Large intestine (tissue), 3 donors: ENCODE results near the gene SUSD1. TPM values are rescaled to one million over a fixed set of nuclear protein-coding genes. Genes with fewer than 3 reads are reported as not detected.

Source experiments
- DNase-seq, 2 donors: peaks; one replicate each; pipeline versions ENCODE4 v3.0.0 to v3.0.0-alpha.2; 2013
- H3K27ac ChIP-seq: one replicate; pipeline ENCODE4 v1.5.1; 2013; ENCODE audit warnings: low read length
- H3K27me3 ChIP-seq: 2 replicates; pipeline ENCODE4 v1.6.1; 2013; ENCODE audit warnings: low read length; ENCODE audit not compliant: control insufficient read depth, insufficient read depth
- H3K36me3 ChIP-seq: 2 replicates; pipeline ENCODE4 v1.6.1; 2013; ENCODE audit warnings: low read length; ENCODE audit not compliant: control insufficient read depth, insufficient read depth
- H3K4me1 ChIP-seq: one replicate; pipeline ENCODE4 v1.6.1; 2013; ENCODE audit warnings: low read length; ENCODE audit not compliant: control insufficient read depth, insufficient read depth
- H3K4me3 ChIP-seq: one replicate; pipeline ENCODE4 v1.5.1; 2013; ENCODE audit warnings: low read length
- H3K9me3 ChIP-seq: one replicate; pipeline ENCODE4 v1.6.1; 2013; ENCODE audit warnings: mild to moderate bottlenecking, low read depth, low read length, moderate library complexity; ENCODE audit not compliant: control insufficient read depth
- WGBS: methylation state at CpG from one replicate; pipeline ENCODE4 v1.1.5; 2013; ENCODE audit warnings: low lambda C conversion rate; ENCODE audit not compliant: insufficient coverage; 5-methylcytosine and 5-hydroxymethylcytosine counted together
- polyA plus RNA-seq: library from polyadenylated mRNA; unstranded; fragments of 120-200 nt; gene quantifications from one replicate; pipeline ENCODE4 v1.2.1, GENCODE V29; 2013

SUSD1 gene
- polyA plus RNA-seq, 1 donor: 28.4 TPM

DNA sequence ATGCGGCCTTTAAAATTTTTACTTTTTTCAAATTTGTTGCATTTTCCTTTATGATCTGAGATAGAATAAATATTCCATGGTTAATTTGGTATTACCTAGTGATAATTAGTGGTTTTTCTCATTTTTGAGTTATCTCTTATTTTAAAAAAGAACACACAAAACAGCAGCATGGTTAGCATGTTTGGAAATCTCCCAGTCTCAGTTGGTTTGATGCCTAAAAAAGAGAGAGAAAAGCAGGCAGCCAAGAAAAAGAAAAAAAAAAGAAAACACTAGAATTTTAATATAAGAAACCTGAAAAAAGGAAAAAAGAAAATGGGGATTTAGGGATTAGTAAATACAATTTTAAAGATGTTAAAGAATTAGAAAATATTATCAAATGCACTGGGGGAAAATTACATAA is 15.3 kb downstream of the SUSD1 start:
- 100% methylated on average over 1 of the region's 1 CpG for WGBS
- Histone ChIP-seq H3K9me3 (no peaks in the 10 kb centered on the region), H3K27ac (no peak overlapping the region), H3K4me1 (peaks cover 22% of the 10 kb centered on the region), H3K4me3 (no peak overlapping the region), H3K27me3 (no peaks in the 10 kb centered on the region), H3K36me3 (no peaks in the 10 kb centered on the region)
- no peak for DNase-seq

DNA sequence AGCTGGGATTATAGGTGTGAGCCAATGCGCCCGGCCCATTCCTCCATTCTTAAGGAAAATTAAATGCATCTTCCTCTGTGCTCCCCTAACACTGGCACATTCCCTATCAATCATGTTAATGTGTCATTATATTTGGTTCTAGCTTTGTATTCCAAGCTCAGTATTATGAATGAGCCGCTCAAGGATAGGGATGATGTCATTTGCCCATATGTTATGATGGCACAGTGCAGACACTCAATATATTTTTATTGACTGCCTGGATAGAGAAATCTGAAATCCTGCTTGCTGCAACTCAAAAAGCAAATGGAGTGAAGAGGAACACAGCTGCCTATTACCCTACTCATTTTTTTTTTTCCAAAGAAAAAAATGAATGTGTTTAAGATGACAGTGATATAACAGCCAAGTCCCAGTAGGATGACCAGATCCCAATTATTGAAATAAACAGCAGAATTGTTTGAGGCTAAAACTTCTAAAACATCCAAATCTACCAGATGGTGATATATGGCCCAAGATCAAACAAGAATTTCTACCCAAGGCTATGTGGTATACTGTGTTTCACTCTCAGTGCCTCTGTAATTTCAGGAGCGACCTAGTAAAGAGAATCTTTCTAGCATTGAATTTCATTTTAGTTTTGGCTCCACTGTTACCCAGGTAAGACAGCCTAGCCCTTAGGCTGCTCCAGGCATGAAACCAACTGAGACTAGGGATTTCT is 16.3 kb downstream of the SUSD1 start:
- Histone ChIP-seq H3K9me3 (no peaks in the 10 kb centered on the region), H3K4me3 (no peak overlapping the region), H3K36me3 (no peaks in the 10 kb centered on the region), H3K27ac (no peak overlapping the region), H3K4me1 (peaks cover 22% of the 10 kb centered on the region), H3K27me3 (no peaks in the 10 kb centered on the region)
- no peak for DNase-seq
- no CpG with 5 or more reads among the region's 4 CpGs for WGBS

DNA sequence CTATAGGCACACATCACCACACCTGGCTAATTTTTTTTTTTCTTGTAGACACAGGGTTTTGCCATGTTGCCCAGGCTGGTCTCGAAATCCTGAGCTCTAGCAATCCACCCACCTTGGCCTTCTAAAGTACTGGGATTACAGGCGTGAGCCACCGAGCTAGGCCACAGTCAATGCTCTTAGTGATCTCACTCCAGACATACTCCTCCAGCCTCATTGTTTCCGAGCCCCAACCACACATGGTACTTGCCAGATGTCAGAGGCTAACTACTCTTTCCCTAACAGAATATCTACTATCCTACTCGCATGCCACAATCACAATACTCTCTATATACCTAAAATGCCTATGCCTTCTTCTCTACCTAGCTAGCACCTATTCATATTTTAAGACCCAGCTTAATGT is 17.1 kb downstream of the SUSD1 start:
- H3K36me3 ChIP-seq: peaks cover 3% of the 10 kb centered on the region
- H3K4me1 ChIP-seq: peaks cover 17% of the 10 kb centered on the region
- H3K27ac ChIP-seq: no peak overlapping the region
- no peak overlapping the region for H3K4me3 ChIP-seq
- DNase-seq: no peak
- WGBS: 100% methylated on average over 2 of the region's 5 CpGs
- H3K27me3 ChIP-seq: no peaks in the 10 kb centered on the region
- H3K9me3 ChIP-seq: no peaks in the 10 kb centered on the region

DNA sequence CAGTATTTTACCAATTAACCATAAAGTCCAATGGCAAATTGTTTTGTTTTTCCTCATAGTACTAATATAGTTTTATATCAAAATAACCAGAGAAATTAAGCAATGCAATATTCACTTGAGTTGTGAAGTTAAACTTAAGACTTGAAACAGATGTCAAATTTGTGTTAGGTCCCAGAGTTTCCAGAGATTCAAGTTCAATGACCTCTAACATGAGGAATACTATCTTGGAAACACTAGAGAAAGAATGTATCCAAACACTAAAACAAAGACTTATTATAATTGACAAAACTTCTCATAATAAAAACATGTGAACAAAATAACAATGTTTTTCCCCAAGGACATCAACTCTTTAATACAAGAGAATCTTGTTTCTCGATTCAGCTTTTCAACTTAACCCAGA is 18.0 kb downstream of the SUSD1 start:
- Histone ChIP-seq H3K9me3 (no peaks in the 10 kb centered on the region), H3K27me3 (no peaks in the 10 kb centered on the region), H3K36me3 (peaks cover 5% of the 10 kb centered on the region), H3K4me1 (peaks cover 12% of the 10 kb centered on the region), H3K27ac (no peak overlapping the region), H3K4me3 (no peak overlapping the region)
- DNase-seq: no peak
- no CpG with 5 or more reads among the region's 1 CpG for WGBS

DNA sequence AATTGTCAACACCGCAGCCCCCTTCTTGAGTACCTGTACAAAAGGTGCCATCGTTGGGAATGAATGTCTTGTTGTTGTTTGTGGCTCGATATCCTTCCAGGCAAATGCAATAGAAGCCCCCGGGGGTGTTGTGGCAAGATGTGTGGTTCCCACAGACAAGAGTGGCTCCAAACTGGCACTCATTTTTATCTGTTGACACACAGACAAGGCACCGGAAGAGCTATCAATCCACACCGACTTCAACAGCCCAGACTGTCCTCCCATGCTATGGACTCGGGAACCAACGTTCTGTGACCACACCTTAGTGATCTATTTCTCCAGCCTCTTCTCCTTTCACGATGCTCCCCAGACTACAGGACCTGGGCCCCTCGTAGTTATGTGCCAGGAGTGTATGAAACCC is 25.9 kb downstream of the SUSD1 start:
- Histone ChIP-seq H3K36me3 (peaks cover 30% of the 10 kb centered on the region), H3K9me3 (no peaks in the 10 kb centered on the region), H3K4me1 (peaks cover 1% of the 10 kb centered on the region), H3K4me3 (no peak overlapping the region), H3K27ac (no peak overlapping the region), H3K27me3 (no peaks in the 10 kb centered on the region)
- WGBS: no CpG with 5 or more reads among the region's 10 CpGs
- no peak for DNase-seq

DNA sequence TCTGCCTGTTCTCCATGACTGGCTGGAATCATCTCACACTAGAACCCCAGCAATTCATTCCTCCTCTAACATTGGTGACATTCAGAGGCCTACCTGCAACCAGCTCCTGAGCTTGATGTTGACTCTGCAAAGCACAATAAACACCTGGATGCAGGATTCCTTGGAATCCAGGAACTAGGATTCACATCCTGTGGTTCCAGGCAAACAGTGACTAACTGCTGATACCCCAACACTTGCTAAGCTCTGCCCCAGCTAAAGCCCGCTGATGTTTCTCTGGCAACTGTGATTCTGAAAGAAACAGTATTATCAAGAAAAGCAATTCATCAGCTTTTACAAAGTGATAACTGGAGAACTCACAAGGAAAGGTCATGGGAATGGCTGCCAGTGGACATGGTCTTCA is 29.2 kb downstream of the SUSD1 start:
- Histone ChIP-seq H3K4me1 (no peaks in the 10 kb centered on the region), H3K27me3 (no peaks in the 10 kb centered on the region), H3K4me3 (no peak overlapping the region), H3K36me3 (peaks cover 33% of the 10 kb centered on the region), H3K9me3 (no peaks in the 10 kb centered on the region), H3K27ac (no peak overlapping the region)
- no peak for DNase-seq
- WGBS: no CpG with 5 or more reads among the region's 1 CpG

DNA sequence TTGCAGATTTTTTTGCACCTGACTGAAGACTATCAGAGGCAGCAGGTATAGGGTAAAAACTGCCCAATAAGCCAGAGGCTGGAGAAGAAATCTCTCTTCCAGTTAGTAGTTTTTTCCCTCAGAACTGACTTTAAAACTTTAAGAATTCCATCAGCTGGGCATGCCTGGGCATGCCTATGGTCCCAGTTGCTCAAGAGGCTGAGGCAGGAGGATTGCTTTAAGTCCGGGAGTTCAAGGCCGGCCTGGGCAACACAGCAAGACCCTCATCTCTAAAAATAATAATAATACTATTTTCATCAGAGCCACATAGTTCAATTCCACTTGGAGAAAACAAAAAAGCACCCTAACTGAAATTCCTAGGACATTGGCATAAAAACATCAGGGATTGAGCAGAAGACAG is 30.3 kb downstream of the SUSD1 start:
- no peak for DNase-seq
- Histone ChIP-seq H3K27me3 (no peaks in the 10 kb centered on the region), H3K4me1 (no peaks in the 10 kb centered on the region), H3K36me3 (peaks cover 34% of the 10 kb centered on the region), H3K9me3 (no peaks in the 10 kb centered on the region), H3K4me3 (no peak overlapping the region), H3K27ac (no peak overlapping the region)
- WGBS: no CpG with 5 or more reads among the region's 2 CpGs

DNA sequence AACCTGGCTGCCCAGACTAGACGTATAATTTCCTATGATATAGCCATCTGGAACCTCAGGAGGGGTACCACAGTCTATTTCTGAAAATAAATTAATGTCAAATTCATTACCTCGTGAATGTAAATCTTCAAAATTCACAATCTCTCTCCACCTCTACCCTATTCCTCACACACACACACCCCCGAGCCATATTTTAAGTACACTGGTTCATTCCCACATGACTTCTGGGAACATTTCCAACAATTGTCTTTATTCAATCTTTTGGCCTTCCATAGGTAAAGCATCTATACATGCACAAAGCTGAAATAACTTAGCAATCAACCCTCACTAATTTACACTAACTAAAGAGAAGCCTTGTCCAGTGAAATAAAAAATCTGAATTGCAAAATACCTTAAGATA is 32.7 kb downstream of the SUSD1 start:
- Histone ChIP-seq H3K36me3 (peaks cover 25% of the 10 kb centered on the region), H3K9me3 (no peaks in the 10 kb centered on the region), H3K27me3 (no peaks in the 10 kb centered on the region), H3K4me3 (no peak overlapping the region), H3K4me1 (no peaks in the 10 kb centered on the region), H3K27ac (no peak overlapping the region)
- WGBS: no CpG with 5 or more reads among the region's 3 CpGs
- no peak for DNase-seq

DNA sequence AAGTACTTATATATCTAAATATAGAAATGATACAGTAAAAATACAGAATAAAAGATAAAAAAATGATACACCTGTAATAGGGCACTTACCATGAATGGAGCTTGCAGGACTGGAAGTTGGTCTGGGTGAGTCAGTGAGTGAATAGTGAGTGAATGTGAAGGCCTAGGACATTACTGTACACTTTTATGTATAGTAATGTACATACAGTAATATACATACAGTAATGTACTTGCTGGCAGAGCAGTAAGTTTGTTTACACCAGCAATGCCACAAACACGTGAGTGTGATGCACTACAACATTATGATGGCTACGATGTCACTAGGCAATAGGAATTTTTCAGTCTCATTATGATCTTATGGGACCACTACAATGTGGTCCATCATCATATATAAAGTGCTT is 34.2 kb downstream of the SUSD1 start:
- WGBS: no CpG with 5 or more reads among the region's 2 CpGs

DNA sequence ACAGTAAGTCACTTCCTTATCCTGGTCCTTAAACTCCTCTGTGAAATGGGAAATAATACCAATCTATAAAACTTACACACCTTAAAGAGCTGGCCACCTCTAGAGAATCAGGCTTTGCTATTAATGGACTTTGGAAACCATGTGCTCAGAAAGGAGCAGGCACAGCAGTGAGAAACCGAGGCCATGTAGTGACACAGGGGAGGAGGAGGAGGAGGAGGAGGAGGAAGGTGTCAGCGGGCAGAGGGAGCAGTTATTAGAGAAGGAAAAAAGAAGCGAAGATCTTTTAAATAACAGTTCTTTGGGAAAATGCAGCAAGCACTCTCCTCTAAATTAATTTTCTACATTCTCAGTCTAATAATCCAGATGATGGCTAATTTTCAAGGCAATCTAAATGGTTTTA is 38.0 kb downstream of the SUSD1 start:
- Histone ChIP-seq H3K36me3 (peaks cover 19% of the 10 kb centered on the region), H3K9me3 (no peaks in the 10 kb centered on the region), H3K27me3 (no peaks in the 10 kb centered on the region), H3K27ac (no peak overlapping the region), H3K4me3 (no peak overlapping the region), H3K4me1 (no peaks in the 10 kb centered on the region)
- 86% methylated on average over 3 of the region's 3 CpGs for WGBS
- no peak for DNase-seq

More for the DNA sequence above, 34.2 kb downstream of the SUSD1 start:
- Histone ChIP-seq H3K27ac (no peak overlapping the region), H3K4me3 (no peak overlapping the region), H3K4me1 (no peaks in the 10 kb centered on the region), H3K36me3 (peaks cover 22% of the 10 kb centered on the region), H3K27me3 (no peaks in the 10 kb centered on the region), H3K9me3 (no peaks in the 10 kb centered on the region)
- no peak for DNase-seq

DNA sequence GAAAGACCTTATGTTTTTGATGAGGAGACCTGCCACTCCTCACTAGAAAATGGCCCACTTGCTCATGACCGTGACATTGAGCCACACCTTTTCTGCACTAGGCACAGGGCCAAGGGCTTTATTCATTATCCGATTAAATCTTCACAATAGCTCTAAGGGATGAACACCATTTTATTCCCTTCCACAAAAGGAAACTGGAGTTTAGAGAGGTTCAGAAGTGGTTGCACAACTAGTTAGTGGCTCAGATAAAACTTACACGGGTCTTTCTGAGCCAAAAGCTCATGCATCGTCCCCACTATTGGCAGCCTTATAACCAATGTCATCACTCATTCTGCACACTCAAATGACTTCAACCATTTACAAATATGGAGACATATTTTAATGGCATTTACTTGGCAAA is 39.4 kb downstream of the SUSD1 start:
- no peaks in the 10 kb centered on the region for H3K27me3 ChIP-seq
- H3K4me3 ChIP-seq: no peak overlapping the region
- no peaks in the 10 kb centered on the region for H3K9me3 ChIP-seq
- H3K27ac ChIP-seq: no peak overlapping the region
- peaks cover 5% of the 10 kb centered on the region for H3K4me1 ChIP-seq
- WGBS: no CpG with 5 or more reads among the region's 4 CpGs
- peaks cover 12% of the 10 kb centered on the region for H3K36me3 ChIP-seq
- no peak for DNase-seq
